Measurements from ENCODE around the gene SLC25A21.

- no peak for TF ChIP-seq SIN3A (IDR thresholded peaks at IDR 0.05; ENCODE audit: borderline replicate concordance, insufficient read depth, low read length)
- no peak for TF ChIP-seq TAF1 (IDR thresholded peaks at IDR 0.05; ENCODE audit: borderline replicate concordance, insufficient read depth, low read length)
- TF ChIP-seq POLR2AphosphoS5 (IDR thresholded peaks at IDR 0.05; ENCODE audit: low read depth, low read length) = no peak
- TF ChIP-seq, protein P1, sequence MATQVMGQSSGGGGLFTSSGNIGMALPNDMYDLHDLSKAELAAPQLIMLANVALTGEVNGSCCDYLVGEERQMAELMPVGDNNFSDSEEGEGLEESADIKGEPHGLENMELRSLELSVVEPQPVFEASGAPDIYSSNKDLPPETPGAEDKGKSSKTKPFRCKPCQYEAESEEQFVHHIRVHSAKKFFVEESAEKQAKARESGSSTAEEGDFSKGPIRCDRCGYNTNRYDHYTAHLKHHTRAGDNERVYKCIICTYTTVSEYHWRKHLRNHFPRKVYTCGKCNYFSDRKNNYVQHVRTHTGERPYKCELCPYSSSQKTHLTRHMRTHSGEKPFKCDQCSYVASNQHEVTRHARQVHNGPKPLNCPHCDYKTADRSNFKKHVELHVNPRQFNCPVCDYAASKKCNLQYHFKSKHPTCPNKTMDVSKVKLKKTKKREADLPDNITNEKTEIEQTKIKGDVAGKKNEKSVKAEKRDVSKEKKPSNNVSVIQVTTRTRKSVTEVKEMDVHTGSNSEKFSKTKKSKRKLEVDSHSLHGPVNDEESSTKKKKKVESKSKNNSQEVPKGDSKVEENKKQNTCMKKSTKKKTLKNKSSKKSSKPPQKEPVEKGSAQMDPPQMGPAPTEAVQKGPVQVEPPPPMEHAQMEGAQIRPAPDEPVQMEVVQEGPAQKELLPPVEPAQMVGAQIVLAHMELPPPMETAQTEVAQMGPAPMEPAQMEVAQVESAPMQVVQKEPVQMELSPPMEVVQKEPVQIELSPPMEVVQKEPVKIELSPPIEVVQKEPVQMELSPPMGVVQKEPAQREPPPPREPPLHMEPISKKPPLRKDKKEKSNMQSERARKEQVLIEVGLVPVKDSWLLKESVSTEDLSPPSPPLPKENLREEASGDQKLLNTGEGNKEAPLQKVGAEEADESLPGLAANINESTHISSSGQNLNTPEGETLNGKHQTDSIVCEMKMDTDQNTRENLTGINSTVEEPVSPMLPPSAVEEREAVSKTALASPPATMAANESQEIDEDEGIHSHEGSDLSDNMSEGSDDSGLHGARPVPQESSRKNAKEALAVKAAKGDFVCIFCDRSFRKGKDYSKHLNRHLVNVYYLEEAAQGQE (IDR thresholded peaks at IDR 0.05; ENCODE audit: insufficient read depth in 1 of 2, low read depth in 2 of 2, low read length in 2 of 2) = no peak
- TF ChIP-seq FOXP2 (optimal IDR thresholded peaks at IDR 0.05; ENCODE audit: borderline replicate concordance, extremely low read depth, extremely low read length, insufficient read depth) = no peak
Measured at GRCh38 chr14:37144729-37145363, 27.6 kb downstream of the SLC25A21 start.
